ENCODE data around the gene SMPDL3B.
"Not testable (repeated sequence)": the region's sequence is repeated elsewhere in the genome, so short reads cannot be mapped to it uniquely, and the experiment has no call there.

Gene SMPDL3B

DNA sequence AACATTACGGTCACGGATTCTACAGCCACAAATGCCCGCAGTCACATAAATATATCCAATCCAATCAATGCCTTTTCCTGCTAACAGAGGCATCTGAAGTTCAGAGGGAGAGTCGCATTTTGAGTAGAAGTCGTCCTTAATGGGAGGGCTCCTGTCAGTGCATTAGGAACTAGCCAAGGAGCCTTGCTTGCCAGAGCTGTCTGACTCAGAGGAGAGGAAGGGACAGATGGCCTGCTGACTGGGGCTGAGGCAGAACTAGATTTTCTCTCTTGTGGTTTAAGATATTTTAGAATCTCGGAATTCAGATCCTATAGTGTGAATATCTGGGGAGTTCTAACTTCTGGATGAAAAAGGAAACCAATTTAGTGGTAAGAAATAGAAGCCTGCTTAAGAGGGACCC lies 35.6 kb downstream of the SMPDL3B start:
- DNase-seq (ENCODE audit: low read depth), result no peak

DNA sequence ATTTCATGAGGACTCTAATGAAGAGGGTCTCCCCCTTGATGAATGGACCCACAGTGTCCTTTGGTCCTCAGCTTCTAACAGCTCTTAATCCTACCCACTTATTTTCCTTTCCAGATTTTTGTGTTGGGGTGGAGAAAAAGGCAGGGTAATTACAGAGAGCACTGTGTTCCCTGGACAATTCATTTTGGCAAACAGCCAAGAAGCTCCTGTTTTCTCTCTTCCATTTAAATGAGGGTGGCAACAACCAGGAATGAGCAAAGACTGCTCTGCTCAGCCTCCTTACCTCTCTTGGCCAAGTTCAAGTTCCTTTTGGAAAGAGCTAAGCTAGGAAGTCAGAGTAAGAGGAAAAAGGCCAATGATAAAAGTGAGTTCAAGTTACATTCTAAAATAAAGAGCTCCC lies 36.9 kb downstream of the SMPDL3B start:
- no peak for DNase-seq (ENCODE audit: low read depth)

- DNase-seq (ENCODE audit: low read depth), result no peak
Measured at GRCh38 chr1:27972141-27972540, 37.3 kb downstream of the SMPDL3B start.

- DNase-seq (ENCODE audit: low read depth), result no peak
Measured at GRCh38 chr1:27973771-27974416, 39.1 kb downstream of the SMPDL3B start.

- DNase-seq (ENCODE audit: low read depth), result no peak
Measured at GRCh38 chr1:27974417-27974781, 39.6 kb downstream of the SMPDL3B start.

DNA sequence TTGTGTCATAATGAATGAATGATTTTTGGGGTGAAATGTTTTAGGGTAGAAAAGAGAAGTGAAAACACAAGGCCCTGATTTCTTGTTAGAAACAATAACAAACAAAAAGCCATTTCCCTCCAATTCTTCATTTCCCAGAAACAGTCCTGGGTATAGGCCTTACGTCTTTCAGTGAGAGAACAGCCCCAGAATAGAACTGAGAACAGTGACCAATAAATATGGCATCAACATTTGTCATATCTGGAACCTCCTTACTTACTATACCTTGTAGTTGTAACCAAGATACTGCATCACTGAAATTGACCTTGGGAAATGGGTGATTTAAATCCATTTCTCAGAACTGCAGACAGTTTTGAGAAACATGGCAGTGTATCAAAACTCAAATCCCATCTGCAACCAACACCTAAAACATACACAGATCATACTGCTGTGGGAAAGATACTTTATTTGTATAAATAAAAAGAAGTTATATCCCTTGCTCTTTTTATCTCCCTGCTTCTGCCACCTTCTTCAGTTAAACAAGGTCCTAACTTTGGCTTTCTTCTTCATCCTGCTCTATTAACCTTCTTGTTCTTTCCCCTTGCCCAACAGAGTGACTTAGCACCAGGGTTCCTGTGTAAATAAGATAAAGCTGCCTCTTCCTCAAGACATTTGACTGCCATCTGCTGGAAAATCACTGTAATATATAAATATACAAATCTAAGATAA lies 44.5 kb downstream of the SMPDL3B start:
- DNase-seq (ENCODE audit: low read depth), result no peak

DNA sequence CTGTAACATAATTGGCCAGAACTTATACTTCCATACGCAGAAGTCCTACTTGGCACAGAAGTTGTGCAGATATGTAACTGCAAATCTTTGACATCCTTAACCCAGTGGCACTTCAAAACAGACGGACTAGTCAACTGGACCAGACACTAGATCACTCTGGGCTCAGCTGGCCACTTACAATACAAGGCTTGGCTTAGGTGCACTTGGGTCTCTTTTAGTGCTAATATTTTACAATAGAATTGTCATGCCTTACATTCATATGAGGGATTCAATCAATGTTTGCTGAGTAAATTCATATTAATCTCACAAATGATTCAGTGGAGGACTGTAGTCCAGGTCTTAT lies 45.0 kb downstream of the SMPDL3B start:
- DNase-seq (ENCODE audit: low read depth), result no peak

DNA sequence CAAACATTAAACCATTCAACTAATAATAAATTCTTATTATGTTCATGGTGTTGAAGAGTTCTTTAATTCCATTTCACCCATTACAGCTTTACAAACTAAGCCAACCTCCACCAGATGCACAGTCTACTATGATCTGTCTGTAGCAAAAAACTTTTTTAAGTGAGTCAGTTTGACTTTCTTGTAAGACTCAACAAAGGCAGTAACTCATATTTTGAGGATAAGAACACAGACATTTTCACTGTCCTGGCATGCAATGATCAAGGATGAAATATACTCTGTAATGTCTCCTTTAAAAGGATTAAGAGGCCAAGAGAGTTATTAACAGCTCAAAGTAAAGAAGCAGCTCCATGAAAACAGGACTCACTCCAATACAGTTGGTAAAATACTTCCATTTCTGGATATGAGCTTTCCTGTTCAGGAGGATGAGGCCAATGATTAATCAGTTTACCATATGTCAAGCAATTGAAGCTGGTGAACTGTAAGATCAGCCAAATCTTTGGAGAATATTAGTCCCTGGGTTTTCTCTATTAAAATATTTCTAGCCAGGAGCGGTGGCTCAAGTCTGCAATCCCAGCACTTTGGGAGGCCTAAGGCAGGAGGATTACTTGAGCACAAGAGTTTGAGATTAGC lies 45.5 kb downstream of the SMPDL3B start:
- no peak for DNase-seq (ENCODE audit: low read depth)

DNA sequence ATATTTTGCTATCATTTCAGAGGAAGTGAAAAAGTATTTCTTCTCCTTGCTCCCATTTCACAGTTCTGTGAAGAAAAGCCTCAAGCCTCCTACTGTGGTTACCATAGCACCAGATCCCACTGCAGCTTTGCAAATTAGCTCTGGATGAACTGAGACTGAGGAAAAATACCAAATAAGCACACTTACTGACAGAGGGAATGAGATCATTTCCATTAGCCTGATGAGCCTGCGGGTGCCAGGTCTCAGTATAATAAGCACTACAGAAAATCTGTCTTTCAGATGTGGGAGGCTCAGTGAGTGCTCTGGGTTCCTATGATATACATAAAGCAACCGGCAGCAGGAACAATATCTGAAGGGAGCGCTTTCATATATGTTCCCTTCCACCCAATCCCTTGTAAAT lies 46.3 kb downstream of the SMPDL3B start:
- no peak for DNase-seq (ENCODE audit: low read depth)

- no peak for DNase-seq (ENCODE audit: low read depth)
Measured at GRCh38 chr1:27990920-27991537, 56.2 kb downstream of the SMPDL3B start.

DNA sequence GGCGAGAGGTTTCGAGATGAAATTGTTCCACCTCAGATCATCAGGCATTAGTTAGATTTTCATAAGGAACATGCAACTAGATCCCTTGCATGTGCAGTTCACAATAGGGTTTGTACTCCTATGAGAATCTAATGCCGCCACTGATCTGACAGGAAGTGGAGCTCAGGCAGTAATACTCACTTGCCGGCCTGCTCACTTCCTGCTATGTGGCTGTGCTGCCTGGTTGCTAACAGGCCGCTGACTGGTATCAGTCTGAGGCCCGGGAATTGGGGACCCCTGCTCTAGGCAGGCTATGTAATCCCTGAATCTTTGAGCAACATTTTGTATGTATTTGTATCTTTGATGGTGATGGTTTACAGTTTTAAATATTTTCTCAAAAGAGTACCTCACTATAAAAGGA lies 57.5 kb downstream of the SMPDL3B start:
- peak; percentile 29 for DNase-seq (ENCODE audit: low read depth)

GRCh38 chr1:27993241-27993640 lies 58.4 kb downstream of the SMPDL3B start:
- no peak for DNase-seq (ENCODE audit: low read depth)

DNA sequence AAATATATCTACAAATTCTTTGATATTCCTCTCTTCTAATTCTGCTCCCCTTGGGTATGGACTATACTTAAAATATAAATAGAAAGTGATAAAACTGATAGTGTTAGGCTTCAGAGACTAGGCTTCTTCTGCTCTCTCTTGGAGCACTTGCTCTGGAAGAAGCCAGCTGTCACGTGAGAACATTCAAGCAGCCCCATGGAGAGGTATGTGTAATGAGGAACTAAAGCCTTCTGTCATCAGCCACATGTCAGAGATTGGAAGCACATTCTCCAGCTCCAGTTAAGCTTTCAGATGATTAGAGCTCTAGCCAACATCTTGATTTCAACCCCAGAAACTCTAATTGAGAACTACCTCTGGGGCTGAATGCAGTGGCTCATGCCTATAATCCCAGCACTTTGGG lies 59.3 kb downstream of the SMPDL3B start:
- no peak for DNase-seq (ENCODE audit: low read depth)

GRCh38 chr1:27994526-27994925 lies 59.7 kb downstream of the SMPDL3B start:
- not testable (repeated sequence) for DNase-seq (ENCODE audit: low read depth)

DNA sequence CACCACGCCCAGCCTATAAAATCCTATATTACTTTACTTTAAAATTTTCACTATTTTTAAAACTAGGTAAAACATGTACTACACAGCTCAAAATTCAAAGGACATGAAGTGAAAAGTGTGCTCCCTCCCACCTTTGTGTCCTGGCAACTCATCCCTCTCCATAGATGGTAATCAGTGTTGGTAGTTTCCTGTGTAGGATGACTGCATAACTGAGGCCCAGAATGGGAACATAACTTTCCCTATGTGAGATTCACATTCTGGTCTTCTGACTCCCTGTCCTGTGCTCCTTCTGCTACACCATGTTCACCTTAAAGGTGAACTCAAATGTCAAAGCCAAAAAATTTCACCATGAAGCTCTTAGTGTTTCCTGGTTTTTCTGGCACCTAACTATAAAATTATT lies 64.3 kb downstream of the SMPDL3B start:
- no peak for DNase-seq (ENCODE audit: low read depth)

DNA sequence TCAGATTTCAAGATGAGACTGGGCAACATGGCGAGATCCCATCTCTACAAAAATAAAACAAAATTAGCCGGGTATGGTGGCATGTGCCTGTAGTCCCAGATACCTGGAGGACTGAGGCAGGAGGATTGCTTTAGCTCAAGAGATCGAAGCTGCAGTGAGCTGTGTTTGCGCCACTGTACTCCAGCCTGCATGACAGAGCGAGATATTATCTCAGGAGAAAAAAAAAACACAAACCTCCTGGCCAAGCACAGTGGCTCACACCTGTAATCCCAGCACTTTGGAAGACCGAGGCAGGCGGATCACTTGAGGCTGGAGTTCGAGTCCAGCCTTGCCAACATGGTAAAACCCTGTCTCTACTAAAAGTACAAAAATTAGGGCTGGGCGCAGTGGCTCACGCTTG lies 67.8 kb downstream of the SMPDL3B start:
- DNase-seq (ENCODE audit: low read depth), result no peak

DNA sequence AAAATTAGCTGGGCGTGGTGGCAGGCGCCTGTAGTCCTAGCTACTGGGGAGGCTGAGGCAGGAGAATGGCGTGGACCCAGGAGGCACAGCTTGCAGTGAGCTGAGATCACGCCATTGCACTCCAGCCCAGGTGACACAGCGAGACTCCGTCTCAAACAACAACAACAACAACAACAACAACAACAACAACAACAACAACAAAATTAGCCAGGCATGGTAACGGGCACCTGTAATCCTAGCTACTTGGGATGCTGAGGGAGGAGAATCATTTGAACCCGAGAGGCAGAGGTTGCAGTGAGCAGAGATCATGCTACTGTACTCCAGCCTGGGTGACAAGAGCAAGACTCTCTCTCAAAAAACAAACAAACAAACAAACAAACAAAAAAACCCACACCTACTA lies 68.3 kb downstream of the SMPDL3B start:
- DNase-seq (ENCODE audit: low read depth), result not testable (repeated sequence)

Measured in activated T-helper 1 cell treated with Interleukin-2 at 50 U/mL for 16 hours (primary cell).